Endothelial cell of umbilical vein (primary cell): Measurements from ENCODE around the gene UBE2F. TPM values are rescaled to one million over a fixed set of nuclear protein-coding genes. Genes with fewer than 3 reads are reported as not detected.

Source experiments
- BruUV-seq: library from RNA; stranded (reverse); fragments of 400-500 nt; replicated peaks from 2 replicates; lab custom pipeline; 2021; lab: Mats Ljungman, UMichigan
- CTCF ChIA-PET: fragments of 300-600, 350-600 bp; sonication (Branson Sonifier 250); formaldehyde crosslinking; loops from one replicate; lab custom pipeline; 2021; ENCODE audit warnings: antibody characterized with exemption, inconsistent platforms; lab: Charles Lee
- POLR2A ChIA-PET: fragments of 300-600, 350-600 bp; sonication (Branson Sonifier 250); formaldehyde crosslinking; loops from one replicate; lab custom pipeline; 2021; ENCODE audit warnings: antibody characterized with exemption, inconsistent platforms; lab: Charles Lee
- DNase-seq: peaks from one replicate; pipeline ENCODE4 v3.0.0-alpha.2; 2011; ENCODE audit warnings: low read depth, low spot score
- FAIRE-seq: peaks from 2 replicates; lab custom pipeline; 2011; peaks lifted over from hg19 to GRCh38; lab: Jason Lieb, UNC
- H2AFZ ChIP-seq: 2 replicates; pipeline ENCODE4 v1.6.0; 2012; ENCODE audit warnings: low read depth, low read length, control low read depth, inconsistent platforms
- H3K27ac ChIP-seq: 2 replicates; pipeline ENCODE4 v1.5.1; 2011; ENCODE audit warnings: low read depth, mild to moderate bottlenecking, control low read depth, low read length, moderate library complexity; ENCODE audit not compliant: insufficient read depth
- H3K27me3 ChIP-seq, 2 experiments: 2 replicates each; pipeline versions ENCODE4 v1.6.0 to v1.6.1; 2011; ENCODE audit warnings: low read length in 2 of 2, mixed read lengths in 1 of 2; ENCODE audit not compliant: control insufficient read depth in 2 of 2, insufficient read depth in 2 of 2
- H3K36me3 ChIP-seq, 2 experiments: 2 replicates in 1 of 2; 3 replicates in 1 of 2; pipeline ENCODE4 v1.5.1; 2011; ENCODE audit warnings: low read length in 2 of 2, mild to moderate bottlenecking in 1 of 2, moderate library complexity in 1 of 2; ENCODE audit not compliant: control insufficient read depth in 2 of 2, insufficient read depth in 2 of 2; ENCODE audit errors: extremely low read depth in 1 of 2
- H3K4me1 ChIP-seq: 3 replicates; pipeline ENCODE4 v1.5.1; 2011; ENCODE audit warnings: mild to moderate bottlenecking, low read length; ENCODE audit not compliant: control insufficient read depth, insufficient read depth; ENCODE audit errors: extremely low read depth
- H3K4me2 ChIP-seq: 2 replicates; pipeline ENCODE4 v1.6.1; 2011; ENCODE audit warnings: low read length, control low read depth, mixed read lengths; ENCODE audit not compliant: insufficient read depth
- H3K4me3 ChIP-seq, 3 experiments: fragments of 200-600 bp in 1 of 3; sonication (generic), shearing (Covaris generic) in 1 of 3; replicated peaks in 1 of 3; 2 replicates each; pipeline ENCODE4 v1.5.1; 2011 to 2016; ENCODE audit warnings: control low read depth in 3 of 3, low read length in 3 of 3, mild to moderate bottlenecking in 2 of 3, inconsistent platforms in 1 of 3, low read depth in 1 of 3, moderate library complexity in 1 of 3; ENCODE audit not compliant: insufficient read depth in 1 of 3
- H3K79me2 ChIP-seq: 2 replicates; pipeline ENCODE4 v1.6.0; 2012; ENCODE audit warnings: low read length, inconsistent platforms; ENCODE audit not compliant: control insufficient read depth, insufficient read depth
- H3K9ac ChIP-seq: replicated peaks from 2 replicates; pipeline ENCODE3; 2011; ENCODE audit warnings: low read length, control low read depth; ENCODE audit not compliant: insufficient read depth; ENCODE audit errors: extremely low read depth
- H3K9me1 ChIP-seq: replicated peaks from 3 replicates; pipeline ENCODE4 v1.6.0; 2011; ENCODE audit warnings: mild to moderate bottlenecking, low read length; ENCODE audit not compliant: control insufficient read depth, insufficient read depth; ENCODE audit errors: extremely low read depth
- H3K9me3 ChIP-seq: replicated peaks from 2 replicates; pipeline ENCODE4 v1.5.1; 2012; ENCODE audit warnings: low read length, inconsistent platforms; ENCODE audit not compliant: control insufficient read depth, insufficient read depth
- H4K20me1 ChIP-seq: replicated peaks from 2 replicates; pipeline ENCODE3; 2011; ENCODE audit warnings: mild to moderate bottlenecking, low read length; ENCODE audit not compliant: control insufficient read depth, insufficient read depth; ENCODE audit errors: extremely low read depth
- EZH2 ChIP-seq: IDR thresholded peaks from 2 replicates; pipeline ENCODE4 v1.6.1; 2012; ENCODE audit warnings: borderline replicate concordance, low read depth, mild to moderate bottlenecking, moderate library complexity, low read length, inconsistent platforms; ENCODE audit not compliant: severe bottlenecking
- FOS ChIP-seq: IDR thresholded peaks from 2 replicates; pipeline ENCODE4 v1.6.1; 2011; ENCODE audit warnings: mild to moderate bottlenecking, low read length, moderate library complexity, borderline replicate concordance; ENCODE audit not compliant: insufficient read depth
- GATA2 ChIP-seq: IDR thresholded peaks from 2 replicates; pipeline ENCODE4 v1.7.0; 2011; ENCODE audit warnings: low read depth, mild to moderate bottlenecking, moderate library complexity, mixed read lengths, low read length; ENCODE audit not compliant: insufficient read length, insufficient read depth
- JUN ChIP-seq: IDR thresholded peaks from 2 replicates; pipeline ENCODE4 v1.6.1; 2011; ENCODE audit warnings: borderline replicate concordance, low read depth; ENCODE audit not compliant: insufficient read length, insufficient read depth
- MYC ChIP-seq: IDR thresholded peaks from one replicate; pipeline ENCODE4 v1.6.1; 2011; ENCODE audit warnings: mild to moderate bottlenecking, low read depth, low read length
- POLR2A ChIP-seq: IDR thresholded peaks from 2 replicates; pipeline ENCODE4 v1.6.1; 2012; ENCODE audit warnings: low read depth, mild to moderate bottlenecking, control low read depth, low read length
- POLR2AphosphoS5 ChIP-seq: IDR thresholded peaks from 2 replicates; pipeline ENCODE4 v1.6.1; 2012; ENCODE audit warnings: low read depth, mild to moderate bottlenecking, control low read depth, low read length, moderate library complexity; ENCODE audit not compliant: insufficient read depth
- dilution Hi-C: fragments of 300-500 bp; cut with MboI; formaldehyde crosslinking; loops from one replicate; pipeline ENCODE4 v1.15.0; 2019; ENCODE audit warnings: low sequenced_read_pairs; ENCODE audit not compliant: extremely low pct_ligation_motif_present
- intact Hi-C: fragments of 100-400 bp; cut with micrococcal nuclease; formaldehyde crosslinking; loops from one replicate; pipeline ENCODE4 v1.10.0; 2022
- polyA plus RNA-seq, 4 experiments: library from polyadenylated mRNA; depleted of rRNA in 3 of 4; stranded (reverse) in 3 of 4; unstranded in 1 of 4; fragments of >200 nt; gene quantifications; 2 replicates each; pipeline versions ENCODE4 v1.2.1 to v1.2.3, GENCODE V29; 2011 to 2012; ENCODE audit warnings: missing spikeins in 1 of 4
- total RNA-seq: library from RNA; stranded (reverse); gene quantifications from 2 replicates; pipeline ENCODE4 v1.2.3, GENCODE V29; 2021
- TF ChIP-seq, protein P1 (sequence below), 2 donors: IDR thresholded peaks; 1 replicate in 1 of 2; 2 replicates in 1 of 2; pipeline ENCODE4 v1.5.1; 2011; ENCODE audit warnings: low read length in 2 of 2, mild to moderate bottlenecking in 2 of 2, moderate library complexity in 2 of 2, control low read depth in 1 of 2, inconsistent platforms in 1 of 2, low read depth in 1 of 2; ENCODE audit not compliant: insufficient read depth in 1 of 2; ENCODE audit errors: extremely low read depth in 1 of 2
- TF ChIP-seq, protein P2 (sequence below): IDR thresholded peaks from 2 replicates; pipeline ENCODE4 v1.6.1; 2011; ENCODE audit not compliant: insufficient read depth, insufficient read length

UBE2F gene
- total and polyA plus RNA-seq, 2 donors (not counting 3 experiments of a cell fraction or from before 2014, with no cell fraction given), result 42.3 to 45.6 TPM

DNA sequence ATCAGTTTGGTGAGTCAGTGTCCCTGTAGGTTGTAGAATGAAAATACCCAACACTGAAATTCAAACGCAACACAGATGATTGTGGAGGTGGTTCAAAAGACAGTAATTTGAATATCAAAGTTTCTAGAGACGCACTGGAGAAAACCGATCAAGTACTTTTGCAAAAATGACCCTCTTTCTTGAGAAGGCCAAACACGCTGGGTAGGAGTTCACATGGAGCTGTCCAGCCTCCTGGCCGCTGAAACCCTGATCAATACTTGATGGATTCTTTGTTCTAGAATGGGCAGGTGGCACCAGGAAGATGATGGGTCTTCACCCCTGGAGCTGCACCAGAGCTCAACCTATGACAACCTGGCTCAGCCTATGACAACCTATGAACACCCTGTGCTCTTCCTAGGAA is 39.7 kb upstream of the UBE2F start:
- Histone ChIP-seq H3K36me3 (no peaks in the 10 kb centered on the region), H4K20me1 (no peaks in the 10 kb centered on the region), H3K27ac (no peak overlapping the region), H3K9me1 (no peaks in the 10 kb centered on the region), H3K9me3 (no peaks in the 10 kb centered on the region), H3K4me2 (no peak overlapping the region), H3K4me3 (no peak overlapping the region), H3K79me2 (no peaks in the 10 kb centered on the region), H2AFZ (no peak overlapping the region), H3K27me3 (peaks cover 0 to 2% of the 10 kb centered on the region in 2 experiments), H3K9ac (no peak overlapping the region), H3K4me1 (no peaks in the 10 kb centered on the region)
- CTCF ChIA-PET, result interaction anchor here (1.6 to 1.7 kb wide), 2 partner anchors 16 to 25 kb away, joined by 3 to 4 read pairs; no protein-coding TSS in a partner anchor
- TF ChIP-seq, protein P1, sequence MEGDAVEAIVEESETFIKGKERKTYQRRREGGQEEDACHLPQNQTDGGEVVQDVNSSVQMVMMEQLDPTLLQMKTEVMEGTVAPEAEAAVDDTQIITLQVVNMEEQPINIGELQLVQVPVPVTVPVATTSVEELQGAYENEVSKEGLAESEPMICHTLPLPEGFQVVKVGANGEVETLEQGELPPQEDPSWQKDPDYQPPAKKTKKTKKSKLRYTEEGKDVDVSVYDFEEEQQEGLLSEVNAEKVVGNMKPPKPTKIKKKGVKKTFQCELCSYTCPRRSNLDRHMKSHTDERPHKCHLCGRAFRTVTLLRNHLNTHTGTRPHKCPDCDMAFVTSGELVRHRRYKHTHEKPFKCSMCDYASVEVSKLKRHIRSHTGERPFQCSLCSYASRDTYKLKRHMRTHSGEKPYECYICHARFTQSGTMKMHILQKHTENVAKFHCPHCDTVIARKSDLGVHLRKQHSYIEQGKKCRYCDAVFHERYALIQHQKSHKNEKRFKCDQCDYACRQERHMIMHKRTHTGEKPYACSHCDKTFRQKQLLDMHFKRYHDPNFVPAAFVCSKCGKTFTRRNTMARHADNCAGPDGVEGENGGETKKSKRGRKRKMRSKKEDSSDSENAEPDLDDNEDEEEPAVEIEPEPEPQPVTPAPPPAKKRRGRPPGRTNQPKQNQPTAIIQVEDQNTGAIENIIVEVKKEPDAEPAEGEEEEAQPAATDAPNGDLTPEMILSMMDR (IDR thresholded peaks at IDR 0.05; ENCODE audit: extremely low read depth in 1 of 2, insufficient read depth in 1 of 2, low read depth in 1 of 2, low read length in 2 of 2), result no peak
- TF ChIP-seq POLR2AphosphoS5 (no peak), POLR2A (no peak), JUN (no peak), MYC (no peak), FOS (no peak), EZH2 (no peak), GATA2 (no peak)
- TF ChIP-seq, protein P2, sequence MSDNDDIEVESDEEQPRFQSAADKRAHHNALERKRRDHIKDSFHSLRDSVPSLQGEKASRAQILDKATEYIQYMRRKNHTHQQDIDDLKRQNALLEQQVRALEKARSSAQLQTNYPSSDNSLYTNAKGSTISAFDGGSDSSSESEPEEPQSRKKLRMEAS, result no peak
- dilution Hi-C loops (no loop called here), intact Hi-C loops (loop anchor here (10.0 kb wide), 2 partner anchors 178 to 338 kb away; partner anchors contain the start of gene ESPNL)
- no TSS peak for BruUV-seq
- DNase-seq, result no peak
- no peak for FAIRE-seq
- POLR2A ChIA-PET, result no interaction called here
